ENCODE measurements around the gene AFAP1L2. TPM values are rescaled to one million over a fixed set of nuclear protein-coding genes. Genes with fewer than 3 reads are reported as not detected.

Gene AFAP1L2
- total RNA-seq, 2 experiments from 2014 or later: 2.3 to 8.6 TPM

- Histone ChIP-seq H3K4me1 (ENCODE audit: insufficient read depth, low read length, poor library complexity, severe bottlenecking) (no peaks in the 10 kb centered on the region), H4K20me1 (ENCODE audit: insufficient read depth, low read length) (no peaks in the 10 kb centered on the region), H3K27ac (ENCODE audit: low read depth, low read length, poor library complexity, severe bottlenecking) (no peak overlapping the region), H2AFZ (ENCODE audit: low read length) (no peak overlapping the region), H3K9me2 (ENCODE audit: insufficient read depth, low read length) (no peaks in the 10 kb centered on the region), H3K79me2 (ENCODE audit: insufficient read depth, low read depth, low read length) (no peaks in the 10 kb centered on the region), H3K9me3 (ENCODE audit: low read length) (no peaks in the 10 kb centered on the region), H3K4me3 (ENCODE audit: low read depth, low read length, poor library complexity, severe bottlenecking) (no peak overlapping the region), H3K36me3 (ENCODE audit: insufficient read depth, low read length) (no peaks in the 10 kb centered on the region), H3K4me2 (ENCODE audit: low read length) (no peak overlapping the region)
- no peak for DNase-seq (ENCODE audit: low spot score)
- no TSS peak for BruUV-seq (replicated peaks)
- ChIA-PET POLR2A (interaction anchor here (0.6 kb wide), 2 partner anchors 114 to 842 kb away, joined by 3 read pairs; no protein-coding TSS in a partner anchor), CTCF (ENCODE audit: unreplicated experiment) (no interaction called here)
- intact Hi-C loops (cut with micrococcal nuclease; ENCODE audit: unreplicated experiment): no loop called here
- TF ChIP-seq EZH2phosphoT487 (IDR thresholded peaks at IDR 0.05; ENCODE audit: borderline replicate concordance, low read depth, low read length) (no peak), CTCF (conservative IDR thresholded peaks at IDR 0.05; ENCODE audit: low read length) (no peak)
Observed at GRCh38 chr10:114398587-114399331, 5.5 kb downstream of the AFAP1L2 start.

- no peaks in the 10 kb centered on the region for H3K9me3 ChIP-seq (ENCODE audit: low read length)
- no peak overlapping the region for H3K4me2 ChIP-seq (ENCODE audit: low read length)
- POLR2A ChIA-PET: interaction anchor here (0.6 kb wide), 1 partner anchor 57 kb away, joined by 4 read pairs; no protein-coding TSS in a partner anchor
- CTCF ChIA-PET (ENCODE audit: unreplicated experiment): no interaction called here
- no peak overlapping the region for H3K27ac ChIP-seq (ENCODE audit: low read depth, low read length, poor library complexity, severe bottlenecking)
- no peaks in the 10 kb centered on the region for H3K36me3 ChIP-seq (ENCODE audit: insufficient read depth, low read length)
- intact Hi-C loops (cut with micrococcal nuclease; ENCODE audit: unreplicated experiment): no loop called here
- H3K4me3 ChIP-seq (ENCODE audit: low read depth, low read length, poor library complexity, severe bottlenecking): no peak overlapping the region
- BruUV-seq (replicated peaks): no TSS peak
- H3K4me1 ChIP-seq (ENCODE audit: insufficient read depth, low read length, poor library complexity, severe bottlenecking): no peaks in the 10 kb centered on the region
- H2AFZ ChIP-seq (ENCODE audit: low read length): no peak overlapping the region
- DNase-seq (ENCODE audit: low spot score): no peak
- TF ChIP-seq CTCF (conservative IDR thresholded peaks at IDR 0.05; ENCODE audit: low read length) (0 out of 2 replicates have a peak, but pooled peaks have one; percentile 18), EZH2phosphoT487 (IDR thresholded peaks at IDR 0.05; ENCODE audit: borderline replicate concordance, low read depth, low read length) (no peak)
- no peaks in the 10 kb centered on the region for H3K79me2 ChIP-seq (ENCODE audit: insufficient read depth, low read depth, low read length)
- no peaks in the 10 kb centered on the region for H3K9me2 ChIP-seq (ENCODE audit: insufficient read depth, low read length)
- H4K20me1 ChIP-seq (ENCODE audit: insufficient read depth, low read length): no peaks in the 10 kb centered on the region
Observed at GRCh38 chr10:114397651-114398145, 6.6 kb downstream of the AFAP1L2 start.

- Histone ChIP-seq H4K20me1 (ENCODE audit: insufficient read depth, low read length) (no peaks in the 10 kb centered on the region), H3K4me1 (ENCODE audit: insufficient read depth, low read length, poor library complexity, severe bottlenecking) (no peaks in the 10 kb centered on the region), H3K79me2 (ENCODE audit: insufficient read depth, low read depth, low read length) (no peaks in the 10 kb centered on the region), H3K4me3 (ENCODE audit: low read depth, low read length, poor library complexity, severe bottlenecking) (no peak overlapping the region), H2AFZ (ENCODE audit: low read length) (no peak overlapping the region), H3K36me3 (ENCODE audit: insufficient read depth, low read length) (no peaks in the 10 kb centered on the region), H3K27ac (ENCODE audit: low read depth, low read length, poor library complexity, severe bottlenecking) (no peak overlapping the region), H3K4me2 (ENCODE audit: low read length) (no peak overlapping the region), H3K9me2 (ENCODE audit: insufficient read depth, low read length) (no peaks in the 10 kb centered on the region), H3K9me3 (ENCODE audit: low read length) (no peaks in the 10 kb centered on the region)
- no peak for DNase-seq (ENCODE audit: low spot score)
- CTCF ChIA-PET (ENCODE audit: unreplicated experiment): no interaction called here
- BruUV-seq (replicated peaks): no TSS peak
- POLR2A ChIA-PET: interaction anchor here (0.6 to 1.3 kb wide), 2 partner anchors 24 to 214 kb away, joined by 3 read pairs; no protein-coding TSS in a partner anchor
- TF ChIP-seq CTCF (conservative IDR thresholded peaks at IDR 0.05; ENCODE audit: low read length): no peak
- no peak for TF ChIP-seq EZH2phosphoT487 (IDR thresholded peaks at IDR 0.05; ENCODE audit: borderline replicate concordance, low read depth, low read length)
- intact Hi-C loops (cut with micrococcal nuclease; ENCODE audit: unreplicated experiment): no loop called here
Observed at GRCh38 chr10:114396464-114396863, 7.8 kb downstream of the AFAP1L2 start.
